ENCODE results near the gene TRIO.

The TRIO gene

DNA sequence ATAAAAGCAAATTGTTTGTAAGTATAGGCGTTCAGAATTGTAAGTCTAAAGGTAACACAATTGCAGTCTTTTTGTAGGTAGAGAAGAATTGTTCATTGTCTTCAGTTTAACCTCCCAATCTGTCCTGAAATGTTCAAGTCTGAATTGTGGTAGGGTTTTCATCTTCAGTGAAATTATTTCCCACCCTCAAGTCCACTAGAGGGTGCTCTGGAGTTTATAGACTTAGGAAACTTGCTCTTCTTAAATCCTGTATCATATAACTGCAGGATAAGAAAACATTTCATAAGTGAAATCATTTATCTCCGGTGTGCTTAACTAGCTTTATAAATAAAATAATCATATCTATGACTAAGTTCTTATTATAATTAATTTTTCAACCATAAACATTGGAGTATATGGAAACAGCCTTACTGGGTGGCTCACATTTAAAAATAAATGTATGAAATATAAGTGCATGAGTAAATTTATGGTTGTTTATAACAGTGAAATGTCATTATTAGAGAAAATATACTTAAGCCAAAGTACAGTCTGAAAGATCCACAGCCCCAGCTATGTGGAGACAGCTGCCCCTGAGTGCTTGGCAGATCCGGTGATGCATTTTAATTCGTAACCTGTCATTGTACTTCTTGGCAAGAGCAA is 256.0 kb downstream of the TRIO start:
- in situ Hi-C loops (cut with HindIII; ENCODE audit: low sequenced_read_pairs), result loop anchor here (25.0 kb wide), 1 partner anchor 238 kb away; no protein-coding TSS in a partner anchor

DNA sequence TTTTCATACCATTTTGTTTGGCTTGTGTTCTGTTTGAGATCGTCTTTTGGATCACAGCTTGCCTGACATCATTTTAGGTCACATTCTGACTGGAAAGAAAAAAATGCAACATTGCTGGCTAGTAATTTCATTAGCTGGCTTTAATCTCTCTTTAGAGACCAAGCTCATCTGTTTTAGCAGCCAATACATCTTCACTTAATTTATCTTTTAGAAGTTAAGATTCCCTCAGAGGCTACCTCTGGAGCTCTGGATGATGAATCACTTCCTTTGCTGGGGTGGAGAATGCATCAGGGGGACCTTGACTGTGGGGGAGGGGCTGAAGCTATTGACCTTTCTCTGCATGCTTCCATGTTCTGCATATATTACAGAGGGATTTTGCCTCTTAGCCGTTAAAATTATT is 256.9 kb downstream of the TRIO start:
- in situ Hi-C loops (cut with HindIII; ENCODE audit: low sequenced_read_pairs), result no loop called here

DNA sequence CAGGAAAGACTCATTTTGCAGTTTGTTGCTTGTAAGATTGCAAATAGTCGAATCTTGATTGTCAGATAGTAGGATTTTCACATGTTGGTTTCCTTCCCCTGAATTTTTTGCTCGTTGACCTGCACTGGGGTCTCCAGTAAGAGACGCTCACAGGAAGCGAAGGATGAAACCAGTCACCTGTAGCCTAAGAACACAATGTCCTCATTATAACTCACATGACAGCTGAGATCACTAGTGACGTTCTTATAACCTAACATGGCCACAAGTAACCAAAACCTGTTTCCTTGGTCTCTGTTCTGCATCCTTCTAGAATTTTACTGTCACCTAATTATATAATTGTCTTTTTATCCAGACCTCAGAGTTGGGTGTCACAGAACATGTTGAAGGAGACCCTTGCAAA is 257.5 kb downstream of the TRIO start:
- in situ Hi-C loops (cut with HindIII; ENCODE audit: low sequenced_read_pairs), result no loop called here

DNA sequence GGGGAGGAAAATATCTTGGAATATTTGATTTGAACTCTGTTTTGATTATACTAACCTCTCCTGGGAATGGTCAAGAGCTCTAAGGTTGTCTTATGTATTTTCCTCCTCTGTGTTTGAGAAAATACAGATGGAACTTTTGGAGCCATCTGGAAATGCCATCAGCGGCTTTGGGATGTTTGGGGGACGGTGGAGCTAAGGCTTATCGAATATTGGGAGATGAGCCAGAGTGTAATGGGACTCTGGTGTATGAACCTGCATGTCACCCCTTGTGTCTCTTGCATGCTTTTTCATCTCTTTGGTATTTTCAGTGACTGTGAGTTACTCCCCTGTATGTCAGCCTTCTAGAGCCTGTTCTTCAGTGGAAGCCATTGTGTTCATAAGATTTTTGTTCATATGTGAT is 258.5 kb downstream of the TRIO start:
- in situ Hi-C loops (cut with HindIII; ENCODE audit: low sequenced_read_pairs), result no loop called here

DNA sequence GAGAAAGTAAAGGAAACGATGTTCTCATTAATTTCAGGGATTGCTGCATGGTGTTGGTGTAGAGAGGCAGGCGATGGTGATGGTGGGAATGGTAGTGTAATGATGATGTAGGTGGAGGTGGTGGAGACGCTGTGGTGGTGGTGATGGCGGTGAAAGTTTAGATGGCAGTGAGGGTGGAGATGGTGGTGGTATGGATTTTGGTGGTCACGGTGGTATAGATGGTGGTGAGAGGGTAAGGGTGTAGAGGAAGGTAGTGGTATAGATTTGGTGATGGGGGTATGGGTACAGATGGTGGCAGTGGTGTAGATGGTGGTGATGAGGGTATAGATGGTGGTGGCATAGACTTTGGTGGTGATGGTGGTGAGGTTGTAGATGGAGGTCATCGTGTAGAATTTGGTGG is 259.3 kb downstream of the TRIO start:
- in situ Hi-C loops (cut with HindIII; ENCODE audit: low sequenced_read_pairs), result no loop called here

DNA sequence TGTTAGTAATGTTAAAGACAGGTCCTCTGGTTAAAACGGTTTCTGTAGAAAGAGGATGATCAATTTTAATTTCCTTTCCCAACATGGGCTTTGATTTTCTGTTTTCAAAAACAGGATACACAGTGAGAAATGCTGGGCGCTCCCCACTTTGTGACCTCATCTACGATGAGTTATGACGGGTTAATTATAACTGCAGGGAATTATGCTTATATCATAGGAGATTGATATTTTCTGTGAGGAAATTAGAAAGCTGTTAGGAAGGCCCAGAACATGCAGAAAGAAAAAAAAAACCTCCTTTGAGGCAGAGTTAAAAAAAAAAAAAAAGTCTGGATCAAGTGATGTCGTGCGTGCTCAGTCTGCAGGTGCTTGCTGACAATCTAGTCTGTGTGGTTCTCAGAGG is 261.6 kb downstream of the TRIO start:
- in situ Hi-C loops (cut with HindIII; ENCODE audit: low sequenced_read_pairs), result no loop called here

DNA sequence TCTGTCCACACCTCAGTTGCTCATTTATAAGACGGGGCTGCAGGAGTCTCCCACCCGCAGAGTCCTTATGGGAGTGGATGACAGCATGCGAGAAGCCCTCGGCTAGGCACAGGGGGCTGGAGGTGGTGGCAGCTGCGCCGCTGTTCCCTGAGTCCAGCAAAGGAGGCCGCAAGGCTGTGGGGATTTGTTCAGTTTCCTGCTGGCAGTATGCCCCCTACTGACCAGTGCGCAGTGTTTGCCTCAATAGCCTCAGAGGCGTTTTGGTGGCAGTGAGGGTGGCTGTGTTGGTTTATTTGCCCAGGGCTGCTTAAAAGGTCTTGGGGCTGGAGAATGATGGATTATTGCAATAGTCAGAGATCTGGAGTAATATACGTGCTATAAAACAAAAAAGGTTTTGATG is 262.1 kb downstream of the TRIO start:
- in situ Hi-C loops (cut with HindIII; ENCODE audit: low sequenced_read_pairs), result no loop called here

DNA sequence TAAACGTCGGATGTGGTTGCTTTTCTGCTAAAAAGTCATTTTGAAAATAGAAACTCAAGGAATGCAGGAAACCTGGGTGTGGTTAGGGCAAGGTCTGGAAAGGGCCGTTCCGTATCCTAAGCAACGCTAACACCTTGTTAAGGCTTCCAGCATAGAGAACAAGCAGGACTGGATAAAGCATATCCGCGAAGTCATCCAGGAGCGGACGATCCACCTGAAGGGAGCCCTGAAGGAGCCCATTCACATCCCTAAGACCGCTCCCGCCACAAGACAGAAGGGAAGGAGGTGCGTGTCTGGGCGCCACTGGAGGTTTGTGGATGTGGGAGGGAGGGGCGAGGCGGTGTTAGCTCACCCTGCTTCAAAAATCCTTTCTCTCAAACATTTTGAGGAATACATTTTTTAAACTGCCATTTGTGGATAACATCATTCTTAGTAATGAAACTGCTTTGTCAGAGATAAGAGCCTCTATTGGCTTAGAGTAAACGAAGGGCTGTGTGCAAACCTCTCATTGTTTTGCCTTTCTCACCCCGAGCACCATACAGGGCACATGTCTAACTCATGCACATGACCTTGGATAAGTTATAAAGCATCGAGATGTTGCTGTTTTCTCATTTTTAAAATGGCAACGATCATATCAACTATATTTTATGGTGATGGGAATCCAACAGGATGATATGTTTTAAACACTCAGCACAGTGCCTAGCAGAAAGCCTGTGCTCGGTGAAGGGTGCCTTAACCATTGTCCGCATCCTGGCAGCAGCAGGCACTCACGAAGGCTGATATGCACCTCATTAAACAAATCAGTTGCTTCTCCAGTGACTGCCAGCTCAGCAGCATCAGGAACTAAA is 262.8 kb downstream of the TRIO start:
- in situ Hi-C loops (cut with HindIII; ENCODE audit: low sequenced_read_pairs), result no loop called here

DNA sequence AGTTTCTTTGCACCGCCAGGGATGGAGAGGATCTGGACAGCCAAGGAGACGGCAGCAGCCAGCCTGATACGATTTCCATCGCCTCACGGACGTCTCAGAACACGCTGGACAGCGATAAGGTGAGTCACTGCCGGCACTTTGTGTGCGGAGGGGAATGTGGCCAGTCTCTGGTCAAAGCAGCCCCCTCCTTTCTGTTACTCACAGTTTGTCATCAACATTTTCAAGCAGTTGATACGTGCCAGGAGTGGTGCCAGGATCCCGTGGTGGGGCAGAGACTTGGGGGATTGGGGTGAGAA is 263.4 kb downstream of the TRIO start:
- in situ Hi-C loops (cut with HindIII; ENCODE audit: low sequenced_read_pairs), result no loop called here

DNA sequence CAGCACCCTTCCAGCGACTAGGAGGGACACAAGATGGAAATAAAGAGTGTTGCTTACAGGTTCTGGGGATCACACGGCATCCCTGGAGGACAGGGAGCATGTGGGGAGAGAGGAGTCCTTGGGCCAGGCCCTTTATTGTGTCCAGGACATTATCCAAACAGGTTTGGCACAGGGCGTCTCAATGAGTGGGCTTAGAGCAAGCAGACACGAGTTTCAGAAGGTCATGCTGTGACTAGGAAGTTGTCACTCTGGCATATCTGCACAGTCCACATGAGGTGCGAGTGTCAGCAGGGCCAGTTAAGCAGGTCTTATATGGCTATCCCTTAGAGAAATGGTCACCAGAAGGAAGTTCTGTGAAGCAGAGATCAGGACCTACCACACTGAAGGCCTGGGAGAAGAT is 263.9 kb downstream of the TRIO start:
- in situ Hi-C loops (cut with HindIII; ENCODE audit: low sequenced_read_pairs), result no loop called here

DNA sequence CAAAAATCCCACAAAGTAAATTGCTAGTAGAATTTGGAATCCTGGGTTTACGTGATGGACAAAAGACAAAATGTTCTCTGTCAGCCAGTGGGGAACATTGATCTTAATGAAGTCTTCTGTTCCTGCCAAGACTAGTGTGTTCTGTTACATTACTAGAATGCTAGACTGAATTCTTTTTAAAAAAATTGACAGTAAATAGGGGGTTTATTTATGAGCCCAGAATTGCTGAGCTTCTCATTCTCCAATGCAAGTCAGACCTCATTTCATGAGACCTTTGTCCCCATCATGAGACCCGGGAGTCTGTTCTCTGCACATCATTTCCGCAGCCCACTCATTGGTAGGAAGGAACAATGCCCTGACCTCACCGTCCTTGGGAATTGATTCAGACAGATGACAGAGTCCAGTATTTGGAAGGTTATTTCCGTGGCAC is 264.6 kb downstream of the TRIO start:
- in situ Hi-C loops (cut with HindIII; ENCODE audit: low sequenced_read_pairs), result no loop called here

DNA sequence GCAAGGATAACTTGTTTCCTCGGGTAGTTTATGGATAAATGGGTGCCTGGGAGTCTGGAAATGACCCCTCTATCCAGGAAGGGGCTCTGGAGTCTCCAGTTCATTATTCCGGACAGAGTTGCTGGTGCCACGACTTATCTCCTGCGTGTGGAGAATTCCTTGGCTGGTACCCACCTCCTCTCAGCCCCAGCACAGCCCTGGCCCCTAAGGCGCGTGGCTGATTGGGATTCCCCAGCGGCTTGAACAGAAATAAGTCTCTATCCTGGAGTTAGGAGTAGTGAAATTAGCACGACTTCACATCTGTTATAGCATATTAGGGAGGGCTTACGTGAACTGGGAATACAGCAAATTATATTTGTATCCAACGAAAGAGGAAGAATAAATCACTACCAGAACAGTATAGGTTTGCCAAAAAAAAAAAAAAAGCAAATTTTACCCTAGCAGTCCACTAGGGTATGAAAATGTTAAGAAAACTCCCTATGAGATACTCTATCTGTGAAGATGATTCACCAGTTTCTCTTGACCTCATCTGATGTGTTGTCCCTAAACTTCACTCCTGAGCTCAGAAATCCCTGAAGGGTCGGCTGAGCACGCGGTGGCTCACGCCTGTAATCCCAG is 265.9 kb downstream of the TRIO start:
- in situ Hi-C loops (cut with HindIII; ENCODE audit: low sequenced_read_pairs), result no loop called here

DNA sequence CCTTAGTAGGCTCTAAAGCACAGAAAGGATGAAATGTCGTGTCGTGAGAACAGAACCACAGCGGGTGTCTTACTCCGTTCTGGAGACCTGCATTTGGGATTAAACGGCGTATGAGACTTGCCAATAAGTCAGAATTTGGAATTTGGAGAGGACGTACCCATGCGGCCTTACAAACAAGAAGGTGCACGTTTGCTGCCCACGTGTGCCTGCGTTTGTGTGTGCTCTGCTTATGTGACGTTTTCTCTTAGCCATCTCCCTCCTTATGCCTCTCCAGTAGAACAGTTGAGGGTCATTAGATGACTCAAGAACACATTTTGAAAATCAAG is 266.9 kb downstream of the TRIO start:
- in situ Hi-C loops (cut with HindIII; ENCODE audit: low sequenced_read_pairs), result loop anchor here (5.0 kb wide), 1 partner anchor 62 kb away; no protein-coding TSS in a partner anchor

DNA sequence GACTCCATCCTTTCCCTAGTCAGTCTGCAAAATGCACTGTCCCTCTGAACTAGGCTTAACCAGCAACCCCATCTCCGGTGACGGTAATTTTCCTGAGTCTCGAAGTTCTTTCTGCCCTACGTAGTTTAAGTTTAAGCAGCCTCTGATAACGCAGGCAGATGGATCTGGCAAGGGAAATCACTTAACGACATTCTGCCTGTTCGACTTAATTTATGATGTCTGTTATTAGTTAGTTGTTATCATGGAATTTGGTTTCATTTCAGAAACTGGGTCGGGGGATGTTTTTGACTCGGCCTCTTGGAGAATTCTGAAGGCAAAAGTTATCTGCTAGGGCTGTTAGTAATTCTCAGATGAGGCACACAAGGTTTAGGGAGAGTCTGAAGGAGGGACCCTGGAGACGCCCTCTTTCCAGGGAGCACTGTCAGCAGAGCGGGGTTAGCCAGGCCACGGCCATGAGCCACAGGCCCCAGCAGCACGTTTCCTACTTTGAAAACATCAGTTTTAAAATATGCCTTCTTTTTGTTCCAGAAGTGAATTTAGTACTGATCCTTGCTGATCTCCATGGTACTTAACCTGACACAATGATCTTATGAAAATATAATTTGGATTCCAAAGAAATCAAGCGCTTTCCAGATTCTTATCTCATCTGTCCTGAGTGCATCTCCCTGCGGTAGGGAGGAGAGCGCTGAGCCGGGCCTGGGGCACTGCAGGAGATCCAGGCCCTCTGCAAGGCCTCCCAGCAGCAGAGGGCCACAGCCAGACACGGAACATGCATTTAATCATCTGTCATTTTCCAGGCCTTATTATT is 267.5 kb downstream of the TRIO start:
- in situ Hi-C loops (cut with HindIII; ENCODE audit: low sequenced_read_pairs), result loop anchor here (5.0 kb wide), 1 partner anchor 62 kb away; no protein-coding TSS in a partner anchor

DNA sequence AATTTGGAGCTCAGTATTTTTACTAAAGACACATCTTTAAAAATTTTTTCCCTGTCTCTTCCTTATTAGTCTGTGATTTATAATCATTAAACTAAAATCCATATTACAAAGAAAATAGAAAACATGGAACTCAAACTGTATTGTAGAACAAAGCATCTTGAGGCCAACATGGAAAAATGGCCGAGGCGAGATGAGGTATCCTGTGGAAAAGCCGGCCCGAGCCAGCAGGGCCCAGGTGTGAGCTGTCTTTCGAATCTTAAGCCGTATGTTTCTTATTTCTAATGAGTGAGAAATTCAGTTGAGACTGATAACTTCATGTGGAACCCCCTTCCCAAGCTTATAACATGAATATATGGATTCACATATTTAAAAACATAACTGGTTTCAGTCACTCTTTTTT is 268.1 kb downstream of the TRIO start:
- in situ Hi-C loops (cut with HindIII; ENCODE audit: low sequenced_read_pairs), result loop anchor here (5.0 kb wide), 1 partner anchor 61 kb away; no protein-coding TSS in a partner anchor

DNA sequence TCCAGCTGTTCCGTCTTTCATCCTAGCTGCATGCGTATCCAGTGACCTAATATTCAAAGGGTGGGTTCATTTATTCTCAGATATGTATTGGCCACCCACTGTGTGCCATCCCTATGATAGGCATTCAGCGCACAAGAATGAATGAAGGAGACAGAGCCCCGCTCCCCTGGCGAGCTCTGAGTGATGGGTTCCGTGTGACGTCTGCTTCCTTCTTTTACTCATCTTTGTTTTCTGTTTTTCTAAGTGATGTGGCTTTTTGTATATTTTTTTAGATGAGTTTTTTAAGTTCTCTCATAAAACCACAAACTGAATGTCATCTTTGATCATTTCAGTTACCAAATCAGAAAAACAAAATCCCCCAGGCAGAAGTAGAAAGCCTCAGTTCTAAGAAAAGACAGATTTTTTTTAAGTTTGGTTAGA is 270.2 kb downstream of the TRIO start:
- in situ Hi-C loops (cut with HindIII; ENCODE audit: low sequenced_read_pairs), result loop anchor here (5.0 kb wide), 1 partner anchor 59 kb away; no protein-coding TSS in a partner anchor

DNA sequence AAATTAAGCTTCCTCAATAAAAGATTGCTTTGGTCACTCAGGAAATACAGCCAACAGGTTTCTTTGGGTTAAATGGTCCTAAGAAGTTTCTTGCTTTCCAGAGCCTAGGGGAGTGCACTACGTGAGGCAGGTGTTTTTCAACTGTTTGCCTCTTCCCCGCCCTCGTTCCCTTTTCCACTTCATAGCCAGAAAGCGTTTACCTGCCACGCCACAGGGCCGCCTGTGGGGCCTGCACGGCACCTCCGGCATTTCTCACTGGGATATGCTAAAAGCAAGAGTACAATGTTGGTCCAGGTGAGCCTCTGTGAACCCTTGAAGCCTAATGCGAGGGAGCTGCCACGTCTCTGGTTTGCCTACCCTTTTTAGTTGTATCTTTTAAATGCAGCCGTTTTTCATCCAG is 270.9 kb downstream of the TRIO start:
- in situ Hi-C loops (cut with HindIII; ENCODE audit: low sequenced_read_pairs), result loop anchor here (5.0 kb wide), 1 partner anchor 58 kb away; no protein-coding TSS in a partner anchor

DNA sequence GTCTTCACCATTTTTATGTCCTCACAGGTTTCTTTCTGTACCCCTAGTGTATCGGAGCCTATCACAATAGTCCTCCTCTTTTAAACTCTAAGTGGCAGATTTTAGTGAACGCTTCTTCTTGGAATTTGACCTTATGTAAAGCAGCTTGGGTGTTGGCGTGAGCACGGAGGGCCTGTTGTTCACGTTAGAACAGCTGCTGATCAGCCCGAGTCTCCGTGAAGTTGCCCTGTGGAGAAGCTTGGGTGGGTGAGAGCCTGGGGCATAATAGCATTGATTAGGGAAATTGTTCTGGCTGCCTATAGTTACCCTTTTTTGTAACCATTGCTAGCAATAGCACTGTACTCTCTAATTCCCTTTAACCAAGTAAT is 271.5 kb downstream of the TRIO start:
- in situ Hi-C loops (cut with HindIII; ENCODE audit: low sequenced_read_pairs), result loop anchor here (5.0 kb wide), 1 partner anchor 58 kb away; no protein-coding TSS in a partner anchor

DNA sequence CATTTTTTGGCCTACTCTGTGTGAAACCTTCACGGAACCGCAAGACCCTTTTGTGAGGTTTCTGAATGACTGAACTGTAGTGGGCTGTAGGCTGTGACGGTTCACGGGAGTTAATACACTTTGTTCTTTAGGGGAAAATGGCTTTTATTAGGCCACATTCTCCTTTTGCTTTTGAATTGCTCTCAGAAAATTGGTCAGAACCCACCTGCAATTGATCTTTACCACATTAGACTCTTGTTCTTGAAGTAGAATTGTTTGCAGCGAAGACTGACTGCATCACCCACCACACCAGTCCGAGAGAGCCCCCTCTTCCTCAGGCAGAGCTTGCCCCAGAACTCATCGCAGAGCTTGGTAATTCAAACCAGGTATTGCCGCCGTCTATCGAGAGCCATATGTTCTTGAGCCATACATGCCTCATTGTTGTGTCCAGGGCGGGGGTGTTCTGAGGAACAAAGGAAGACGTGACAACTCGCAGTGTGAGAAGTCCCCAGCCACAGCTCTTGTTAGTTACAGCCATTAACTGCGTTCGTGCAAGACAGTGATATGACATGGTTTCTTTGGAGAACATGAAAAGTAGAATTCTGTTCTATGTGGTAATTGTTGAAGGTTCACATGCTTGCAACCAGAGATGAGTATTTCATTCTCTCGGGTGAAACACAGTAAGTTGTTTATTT is 272.0 kb downstream of the TRIO start:
- in situ Hi-C loops (cut with HindIII; ENCODE audit: low sequenced_read_pairs), result no loop called here

DNA sequence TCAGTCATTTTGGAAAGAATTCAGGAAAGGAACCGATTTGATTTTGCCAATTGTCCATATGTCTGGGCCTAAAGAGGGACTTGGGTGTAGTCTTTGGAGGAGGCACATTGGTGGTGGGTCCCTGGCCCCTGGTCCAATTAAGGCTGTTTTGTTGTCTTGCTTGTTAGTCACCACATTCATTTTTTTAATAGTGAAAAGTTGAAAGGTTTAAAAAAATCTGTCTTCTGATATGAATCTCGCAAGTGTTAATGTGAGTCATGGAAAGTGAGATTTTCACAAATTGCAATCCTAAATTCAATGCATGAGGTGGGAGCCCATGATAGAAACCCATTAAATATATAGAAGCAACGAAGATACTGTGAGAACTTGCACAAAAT is 272.5 kb downstream of the TRIO start:
- in situ Hi-C loops (cut with HindIII; ENCODE audit: low sequenced_read_pairs), result no loop called here

Measured in endothelial cell of hepatic sinusoid (primary cell).